ENCODE measurements around the gene MARCHF6. TPM values are rescaled to one million over a fixed set of nuclear protein-coding genes. Genes with fewer than 3 reads are reported as not detected.

Gene MARCHF6
- total and polyA plus RNA-seq, 2 donors from 2014 or later, result 70.4 to 177 TPM

GRCh38 chr5:10317825-10318682, 35.4 kb upstream of the MARCHF6 start:
- Histone ChIP-seq H3K27me3 (ENCODE audit: control insufficient read depth, insufficient read depth, low read length) (no peaks in the 10 kb centered on the region), H3K36me3 (ENCODE audit: control insufficient read depth in 2 of 3, insufficient read depth in 3 of 3, low read length in 3 of 3) (no peaks in the 10 kb centered on the region), H3K27ac (ENCODE audit: low read depth in 2 of 2, low read length in 2 of 2) (no peak overlapping the region), H3K4me3 (ENCODE audit: low read length in 3 of 3) (no peak overlapping the region), H3K9ac (ENCODE audit: low read length in 3 of 3) (no peak overlapping the region), H3K4me1 (ENCODE audit: control insufficient read depth in 2 of 3, insufficient read depth in 2 of 3, low read depth in 1 of 3, low read length in 3 of 3) (no peaks in the 10 kb centered on the region), H3K9me3 (ENCODE audit: control insufficient read depth in 2 of 3, insufficient read depth in 1 of 3, low read length in 3 of 3) (no peaks in the 10 kb centered on the region)
- TF ChIP-seq, protein P1, sequence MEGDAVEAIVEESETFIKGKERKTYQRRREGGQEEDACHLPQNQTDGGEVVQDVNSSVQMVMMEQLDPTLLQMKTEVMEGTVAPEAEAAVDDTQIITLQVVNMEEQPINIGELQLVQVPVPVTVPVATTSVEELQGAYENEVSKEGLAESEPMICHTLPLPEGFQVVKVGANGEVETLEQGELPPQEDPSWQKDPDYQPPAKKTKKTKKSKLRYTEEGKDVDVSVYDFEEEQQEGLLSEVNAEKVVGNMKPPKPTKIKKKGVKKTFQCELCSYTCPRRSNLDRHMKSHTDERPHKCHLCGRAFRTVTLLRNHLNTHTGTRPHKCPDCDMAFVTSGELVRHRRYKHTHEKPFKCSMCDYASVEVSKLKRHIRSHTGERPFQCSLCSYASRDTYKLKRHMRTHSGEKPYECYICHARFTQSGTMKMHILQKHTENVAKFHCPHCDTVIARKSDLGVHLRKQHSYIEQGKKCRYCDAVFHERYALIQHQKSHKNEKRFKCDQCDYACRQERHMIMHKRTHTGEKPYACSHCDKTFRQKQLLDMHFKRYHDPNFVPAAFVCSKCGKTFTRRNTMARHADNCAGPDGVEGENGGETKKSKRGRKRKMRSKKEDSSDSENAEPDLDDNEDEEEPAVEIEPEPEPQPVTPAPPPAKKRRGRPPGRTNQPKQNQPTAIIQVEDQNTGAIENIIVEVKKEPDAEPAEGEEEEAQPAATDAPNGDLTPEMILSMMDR (IDR thresholded peaks at IDR 0.05; ENCODE audit: borderline replicate concordance, extremely low read depth, insufficient read depth), result no peak
- FAIRE-seq, result no peak
- DNase-seq, result no peak
- intact Hi-C loops (cut with DNase I), result no loop called here

GRCh38 chr5:10319202-10319851, 34.2 kb upstream of the MARCHF6 start:
- no peaks in the 10 kb centered on the region for H3K36me3 ChIP-seq (ENCODE audit: control insufficient read depth in 2 of 3, insufficient read depth in 3 of 3, low read length in 3 of 3)
- intact Hi-C loops (cut with DNase I), result no loop called here
- no peak overlapping the region for H3K4me3 ChIP-seq (ENCODE audit: low read length in 3 of 3)
- TF ChIP-seq, protein P1 (IDR thresholded peaks at IDR 0.05; ENCODE audit: borderline replicate concordance, extremely low read depth, insufficient read depth), result no peak
- no peaks in the 10 kb centered on the region for H3K27me3 ChIP-seq (ENCODE audit: control insufficient read depth, insufficient read depth, low read length)
- H3K4me1 ChIP-seq (ENCODE audit: control insufficient read depth in 2 of 3, insufficient read depth in 2 of 3, low read depth in 1 of 3, low read length in 3 of 3), result peaks cover 0 to 5% (median 0%) of the 10 kb centered on the region in 3 donors
- no peak for FAIRE-seq
- H3K9me3 ChIP-seq (ENCODE audit: control insufficient read depth in 2 of 3, insufficient read depth in 1 of 3, low read length in 3 of 3), result no peaks in the 10 kb centered on the region
- no peak for DNase-seq
- H3K27ac ChIP-seq (ENCODE audit: low read depth in 2 of 2, low read length in 2 of 2), result no peak overlapping the region
- H3K9ac ChIP-seq (ENCODE audit: low read length in 3 of 3), result no peak overlapping the region

GRCh38 chr5:10320793-10321192, 32.7 kb upstream of the MARCHF6 start:
- peaks cover 0 to 5% (median 0%) of the 10 kb centered on the region in 3 donors for H3K4me1 ChIP-seq (ENCODE audit: control insufficient read depth in 2 of 3, insufficient read depth in 2 of 3, low read depth in 1 of 3, low read length in 3 of 3)
- no peaks in the 10 kb centered on the region for H3K27me3 ChIP-seq (ENCODE audit: control insufficient read depth, insufficient read depth, low read length)
- DNase-seq, result no peak
- intact Hi-C loops (cut with DNase I), result no loop called here
- no peak overlapping the region for H3K4me3 ChIP-seq (ENCODE audit: low read length in 3 of 3)
- no peak for FAIRE-seq
- no peak overlapping the region for H3K9ac ChIP-seq (ENCODE audit: low read length in 3 of 3)
- no peaks in the 10 kb centered on the region for H3K36me3 ChIP-seq (ENCODE audit: control insufficient read depth in 2 of 3, insufficient read depth in 3 of 3, low read length in 3 of 3)
- H3K9me3 ChIP-seq (ENCODE audit: control insufficient read depth in 2 of 3, insufficient read depth in 1 of 3, low read length in 3 of 3), result no peaks in the 10 kb centered on the region
- no peak overlapping the region for H3K27ac ChIP-seq (ENCODE audit: low read depth in 2 of 2, low read length in 2 of 2)
- TF ChIP-seq, protein P1 (IDR thresholded peaks at IDR 0.05; ENCODE audit: borderline replicate concordance, extremely low read depth, insufficient read depth), result no peak

All from kidney (tissue), 14 donors.